GM13977 (cell line): ENCODE measurements around the gene PPP1R3G.

Experiments used
- DNase-seq: peaks from one replicate; pipeline ENCODE4 v3.0.0; 2012; ENCODE audit warnings: low spot score
- CTCF ChIP-seq: IDR thresholded peaks from 2 replicates; pipeline ENCODE4 v1.5.1; 2012; ENCODE audit warnings: mild to moderate bottlenecking, control low read depth; ENCODE audit not compliant: insufficient read depth; ENCODE audit errors: extremely low read depth, missing control alignments
- in situ Hi-C: fragments of 300-500 bp; cut with MboI; formaldehyde crosslinking; loops from one replicate; pipeline ENCODE4 v1.12.0; 2022; ENCODE audit warnings: low sequenced_read_pairs, low pct_unique_long_range_greater_than_20kb, mixed read lengths, inconsistent platforms; ENCODE audit not compliant: unreplicated experiment

Gene PPP1R3G

GRCh38 chr6:5127106-5127687 is 42.1 kb downstream of the PPP1R3G start:
- no peak for TF ChIP-seq CTCF
- in situ Hi-C loops: no loop called here
- no peak for DNase-seq

GRCh38 chr6:5128351-5128750 is 43.2 kb downstream of the PPP1R3G start:
- in situ Hi-C loops: no loop called here
- no peak for DNase-seq
- no peak for TF ChIP-seq CTCF

- no peak for TF ChIP-seq CTCF
- in situ Hi-C loops: no loop called here
- no peak for DNase-seq
Observed at GRCh38 chr6:5130135-5130866, 45.2 kb downstream of the PPP1R3G start.

GRCh38 chr6:5132731-5133130 is 47.6 kb downstream of the PPP1R3G start:
- in situ Hi-C loops: no loop called here
- no peak for TF ChIP-seq CTCF
- peak; percentile 30 for DNase-seq

GRCh38 chr6:5133943-5134342 is 48.8 kb downstream of the PPP1R3G start:
- no peak for TF ChIP-seq CTCF
- in situ Hi-C loops: no loop called here
- DNase-seq: no peak

- in situ Hi-C loops: no loop called here
- DNase-seq: no peak
- TF ChIP-seq CTCF: peak; percentile 67
Observed at GRCh38 chr6:5135788-5136376, 50.7 kb downstream of the PPP1R3G start.
